Measurements from ENCODE around the gene LPAR1.

The LPAR1 gene

GRCh38 chr9:111000202-111000601 is 38.1 kb downstream of the LPAR1 start:
- DNase-seq (ENCODE audit: low read depth) = no peak

DNA sequence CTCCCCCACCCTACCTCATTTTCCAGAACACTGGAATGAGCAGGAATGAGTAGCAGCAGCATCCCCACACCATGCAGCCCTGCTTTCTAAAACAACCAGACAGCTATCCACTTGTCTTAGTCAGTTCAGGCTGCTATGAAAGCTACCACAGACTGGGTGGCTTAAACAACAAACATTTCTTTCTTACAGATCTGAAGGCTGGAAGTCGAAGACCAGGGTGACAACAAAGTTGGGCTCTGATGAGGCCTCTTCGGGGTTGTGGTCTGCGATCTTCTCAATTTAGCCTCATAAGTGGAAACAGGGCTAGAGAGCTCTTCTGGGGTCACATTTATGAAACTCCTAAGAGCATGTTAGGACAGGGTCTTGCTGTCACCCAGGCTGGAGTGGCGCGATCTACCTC is 38.9 kb downstream of the LPAR1 start:
- DNase-seq (ENCODE audit: low read depth) = no peak

DNA sequence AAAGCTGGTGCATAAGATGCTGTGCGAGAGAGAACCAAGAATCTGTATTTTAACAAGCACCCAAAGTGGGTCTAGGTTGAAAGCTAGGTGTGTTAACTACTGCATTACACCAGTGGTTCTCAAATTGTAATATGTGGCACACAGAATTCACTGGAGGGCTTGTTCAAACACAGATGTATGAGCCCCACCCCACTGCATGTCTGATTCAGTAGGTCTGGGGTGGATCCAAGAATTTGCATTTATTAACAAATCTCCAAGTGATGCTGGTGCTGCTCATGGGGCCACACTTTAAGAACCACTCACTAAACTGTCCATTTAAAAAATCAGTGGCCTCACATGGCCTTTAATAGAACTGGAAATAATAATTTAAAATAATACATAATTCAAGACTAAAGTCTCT is 40.4 kb downstream of the LPAR1 start:
- DNase-seq (ENCODE audit: low read depth) = no peak

GRCh38 chr9:110996436-110997220 is 41.6 kb downstream of the LPAR1 start:
- DNase-seq (ENCODE audit: low read depth) = no peak

- no peak for DNase-seq (ENCODE audit: low read depth)
Measured at GRCh38 chr9:110995420-110996340, 42.6 kb downstream of the LPAR1 start.

- DNase-seq (ENCODE audit: low read depth) = no peak
Measured at GRCh38 chr9:110994771-110995241, 43.5 kb downstream of the LPAR1 start.

GRCh38 chr9:110990481-110990880 is 47.8 kb downstream of the LPAR1 start:
- no peak for DNase-seq (ENCODE audit: low read depth)

GRCh38 chr9:110986529-110986928 is 51.7 kb downstream of the LPAR1 start:
- DNase-seq (ENCODE audit: low read depth) = no peak

DNA sequence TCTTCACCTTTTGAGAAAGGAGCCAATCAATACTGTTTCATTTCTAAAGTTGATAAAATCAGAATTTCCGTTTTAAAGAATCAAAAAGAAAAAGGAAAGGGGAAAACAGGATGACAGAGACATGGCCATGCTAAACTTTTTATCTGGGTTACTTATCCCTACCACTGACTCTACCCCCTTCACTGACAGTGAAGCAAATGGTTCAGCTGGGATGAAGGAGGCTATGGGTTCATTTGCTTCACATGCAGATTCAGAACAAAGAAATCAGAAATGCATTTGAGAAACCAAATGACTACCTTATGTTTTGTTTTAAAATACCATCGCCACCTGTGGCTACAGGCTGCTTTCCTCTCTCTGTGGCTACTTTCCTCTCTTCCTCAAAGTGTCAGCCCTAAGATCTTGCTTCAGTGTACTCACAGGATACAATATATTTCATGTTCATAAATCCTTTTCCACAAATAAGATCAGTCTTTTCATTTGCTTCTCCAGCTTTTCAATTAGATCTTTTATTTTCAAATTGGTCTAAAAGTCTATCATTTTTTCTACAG is 53.3 kb downstream of the LPAR1 start:
- DNase-seq (ENCODE audit: low read depth) = no peak

DNA sequence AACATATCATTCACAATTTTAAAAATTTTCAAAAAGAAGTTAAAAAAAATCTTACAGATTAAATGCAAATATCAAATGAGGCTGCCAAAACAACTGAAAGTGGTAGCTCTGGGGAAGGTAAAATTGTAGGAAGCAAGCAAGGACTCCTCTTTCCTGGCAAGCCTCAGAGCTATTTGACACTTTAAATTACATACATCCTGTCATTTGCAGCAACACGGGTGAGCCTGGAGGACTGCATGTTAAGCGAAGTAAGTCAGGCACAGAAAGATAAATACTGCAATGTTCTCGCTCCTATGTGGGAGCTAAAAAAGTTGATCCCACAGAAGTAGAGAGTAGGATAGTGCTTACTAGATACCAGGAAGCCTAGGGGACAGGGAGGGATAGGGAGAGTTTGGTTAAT is 58.0 kb downstream of the LPAR1 start:
- DNase-seq (ENCODE audit: low read depth) = no peak

GRCh38 chr9:110979636-110980035 is 58.6 kb downstream of the LPAR1 start:
- no peak for DNase-seq (ENCODE audit: low read depth)

DNA sequence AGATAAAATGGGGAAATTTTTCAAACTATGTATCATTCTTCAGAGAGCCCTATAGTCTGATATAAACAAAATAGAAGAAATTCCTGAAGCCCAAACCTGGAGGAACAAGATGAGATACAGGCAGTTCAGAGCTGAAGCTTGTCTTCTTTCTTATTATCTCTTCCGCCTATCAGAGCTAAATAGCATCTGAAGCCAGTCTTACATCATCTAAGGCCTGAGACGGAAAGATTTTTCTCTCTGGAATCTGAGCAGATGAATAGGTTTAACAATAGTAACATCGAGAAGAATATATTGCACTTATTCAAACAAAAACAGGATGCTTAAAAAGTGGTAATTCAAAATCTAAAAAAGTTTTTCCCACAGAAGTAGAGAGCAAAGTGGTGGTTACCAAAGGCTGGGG is 59.8 kb downstream of the LPAR1 start:
- no peak for DNase-seq (ENCODE audit: low read depth)

DNA sequence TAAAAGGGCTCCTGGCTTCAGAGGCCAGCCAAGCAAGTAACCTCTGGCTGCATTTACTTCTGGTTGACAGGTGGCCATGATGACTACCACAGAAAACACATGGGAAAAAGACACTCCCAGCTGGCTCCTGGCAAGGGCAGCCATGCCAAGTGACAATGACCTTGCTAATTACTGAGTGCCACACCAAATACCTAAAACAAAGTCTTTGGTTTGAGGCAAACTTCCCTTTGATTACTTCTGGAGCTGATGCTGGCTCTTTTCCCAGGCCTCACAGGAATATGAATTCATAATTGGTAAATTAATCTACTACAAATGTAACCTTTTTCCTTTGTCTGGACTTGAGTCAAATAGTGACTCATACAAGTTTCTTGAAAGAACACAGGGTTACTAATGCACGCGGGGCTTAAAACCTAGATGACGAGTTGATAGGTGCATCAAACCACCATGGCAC is 61.0 kb downstream of the LPAR1 start:
- DNase-seq (ENCODE audit: low read depth) = no peak

DNA sequence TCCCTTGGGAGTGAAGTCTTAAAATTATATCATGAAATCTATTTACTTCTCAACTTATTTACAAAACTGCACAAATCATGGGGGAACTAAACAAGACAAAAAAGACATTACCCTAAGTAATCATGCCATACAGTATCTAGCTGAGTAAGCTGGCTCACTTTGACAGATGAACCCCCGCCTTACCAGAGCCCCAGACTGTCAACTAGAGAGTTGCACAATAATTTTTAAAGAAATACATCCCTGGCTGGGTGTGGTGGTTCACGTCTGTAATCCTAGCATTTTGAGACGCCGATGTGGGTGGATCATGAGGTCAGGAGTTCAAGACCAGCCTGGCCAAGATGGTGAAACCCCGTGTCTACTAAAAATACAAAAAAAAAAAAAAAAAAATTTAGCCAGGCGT is 62.3 kb downstream of the LPAR1 start:
- DNase-seq (ENCODE audit: low read depth) = no peak

- no peak for DNase-seq (ENCODE audit: low read depth)
Measured at GRCh38 chr9:110975278-110975677, 63.0 kb downstream of the LPAR1 start.

DNA sequence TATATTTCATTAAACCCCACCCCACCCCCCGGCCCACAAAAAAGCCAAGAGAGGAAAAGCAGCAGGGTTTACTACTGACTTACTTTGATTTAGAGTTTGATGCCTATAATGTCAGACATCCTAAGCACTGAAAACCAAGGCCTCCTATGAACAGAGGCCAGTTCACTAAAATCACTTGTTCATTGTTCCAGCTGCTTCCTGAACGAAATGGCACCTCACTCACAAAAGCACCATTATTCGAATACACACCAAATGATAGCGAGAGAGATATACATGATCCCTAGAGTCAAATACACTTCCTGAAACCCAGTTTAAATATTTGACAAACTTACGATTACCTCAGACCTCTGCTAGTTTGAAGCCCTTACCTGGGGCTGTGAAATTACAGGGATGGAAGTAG is 66.6 kb downstream of the LPAR1 start:
- no peak for DNase-seq (ENCODE audit: low read depth)

DNA sequence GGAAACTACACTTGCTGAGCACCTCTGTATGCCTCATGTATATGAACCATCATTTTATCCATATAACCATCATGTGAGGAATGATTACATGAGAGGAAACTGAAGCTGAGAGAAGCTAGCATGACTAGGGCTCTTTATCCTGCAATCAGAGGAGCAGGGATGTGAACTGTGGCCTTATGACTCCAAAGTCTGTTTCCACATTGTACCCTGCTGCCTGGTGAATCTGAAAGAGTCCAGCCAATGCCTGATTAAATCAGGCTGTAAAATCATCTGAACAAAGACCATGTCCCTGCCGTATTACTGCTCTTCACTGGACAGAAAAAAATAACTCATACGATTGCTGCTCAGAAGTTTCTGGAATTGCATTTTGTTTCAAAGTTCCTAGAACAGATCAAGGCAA is 67.0 kb downstream of the LPAR1 start:
- no peak for DNase-seq (ENCODE audit: low read depth)

DNA sequence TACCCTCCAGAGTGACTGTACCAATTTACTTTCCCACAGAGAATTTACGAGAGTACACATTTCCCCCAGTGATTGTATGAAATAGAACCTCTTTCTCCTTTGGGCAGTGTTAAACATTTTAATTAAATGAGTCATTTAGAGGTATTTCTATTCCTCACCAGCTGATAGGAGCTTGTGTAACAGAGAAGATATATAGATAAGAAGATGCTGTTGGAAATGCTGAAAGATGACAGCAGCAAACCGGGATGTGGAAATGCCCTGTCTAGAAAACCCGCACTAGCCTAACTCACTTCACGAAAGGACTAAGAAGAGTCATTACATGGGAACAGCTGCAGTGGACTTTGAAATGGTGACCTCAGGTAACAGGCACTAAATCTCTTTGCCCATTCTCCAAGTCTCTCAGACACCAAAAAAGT is 68.3 kb downstream of the LPAR1 start:
- no peak for DNase-seq (ENCODE audit: low read depth)

DNA sequence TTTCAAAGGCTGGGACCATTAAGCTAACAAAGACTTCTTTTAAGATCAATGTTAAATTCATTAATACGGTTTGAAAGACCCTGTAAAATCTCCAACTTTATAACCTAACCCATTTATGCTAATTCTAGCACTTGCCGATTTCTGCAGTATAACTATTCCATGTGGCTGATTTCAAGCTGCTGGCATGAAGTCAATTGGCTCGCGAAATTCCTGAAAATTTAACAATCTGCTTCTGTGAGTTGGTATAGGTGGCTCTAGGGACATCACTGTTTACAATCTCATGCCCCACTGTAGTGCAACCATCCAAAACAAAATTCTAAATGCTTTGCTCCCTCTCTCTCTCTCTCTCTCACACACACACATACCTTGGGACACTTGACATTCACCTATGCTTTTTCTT is 70.2 kb downstream of the LPAR1 start:
- DNase-seq (ENCODE audit: low read depth) = no peak

DNA sequence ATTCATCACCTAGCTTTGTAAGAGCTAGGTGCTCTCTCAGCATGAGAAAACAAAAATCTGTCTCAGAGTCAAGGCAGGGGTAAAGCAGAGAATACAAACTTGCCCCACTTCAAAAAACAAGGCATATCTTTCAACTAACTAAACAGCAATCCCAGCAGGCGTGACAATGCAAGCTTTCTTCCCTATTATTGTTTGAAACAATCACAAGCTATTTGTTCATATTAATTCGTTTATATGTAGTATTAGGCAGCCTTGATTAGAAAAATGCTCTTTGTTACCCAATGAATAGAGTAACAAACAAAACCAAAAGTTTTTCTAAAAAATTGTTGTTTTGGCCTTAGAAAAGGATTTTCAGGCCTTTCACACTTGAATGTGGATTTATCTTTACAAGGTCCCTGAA is 71.1 kb downstream of the LPAR1 start:
- no peak for DNase-seq (ENCODE audit: low read depth)

DNA sequence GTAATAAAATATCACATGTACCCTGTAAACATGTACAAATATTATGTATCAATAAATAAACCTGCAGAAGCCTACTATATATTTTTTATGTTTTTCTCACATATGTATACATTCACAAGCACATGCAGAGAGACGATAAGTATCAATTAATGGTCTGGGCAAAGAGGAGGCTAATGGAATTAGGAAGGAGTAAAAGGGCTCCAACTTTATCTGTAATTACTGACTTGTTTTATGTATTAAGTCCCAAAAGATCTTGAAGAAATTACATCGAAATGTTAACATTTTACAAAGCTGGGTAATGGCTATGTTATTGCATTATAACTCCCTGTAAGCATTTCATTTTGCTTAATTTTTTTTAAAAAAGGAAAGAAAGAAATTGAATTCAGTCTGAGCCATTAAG is 78.0 kb downstream of the LPAR1 start:
- DNase-seq (ENCODE audit: low read depth) = no peak

DNA sequence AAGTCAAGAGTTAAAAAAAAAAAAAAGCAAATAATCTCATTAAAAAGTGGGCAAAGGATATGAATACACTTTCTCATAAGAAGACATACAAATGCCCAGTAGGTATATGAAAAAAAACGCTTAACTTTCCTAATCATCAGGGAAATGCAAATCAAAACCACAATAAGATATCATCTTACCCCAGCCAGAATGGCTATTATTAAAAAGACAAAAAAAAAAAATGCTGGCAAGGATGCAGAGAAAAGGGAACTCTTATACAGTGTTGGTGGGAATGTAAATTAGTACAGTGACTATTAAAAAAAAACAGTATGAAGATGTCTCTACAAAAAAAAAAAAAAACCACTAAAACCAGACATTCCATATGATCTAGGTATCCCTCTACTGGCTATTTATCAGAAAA is 79.4 kb downstream of the LPAR1 start:
- DNase-seq (ENCODE audit: low read depth) = no peak

DNA sequence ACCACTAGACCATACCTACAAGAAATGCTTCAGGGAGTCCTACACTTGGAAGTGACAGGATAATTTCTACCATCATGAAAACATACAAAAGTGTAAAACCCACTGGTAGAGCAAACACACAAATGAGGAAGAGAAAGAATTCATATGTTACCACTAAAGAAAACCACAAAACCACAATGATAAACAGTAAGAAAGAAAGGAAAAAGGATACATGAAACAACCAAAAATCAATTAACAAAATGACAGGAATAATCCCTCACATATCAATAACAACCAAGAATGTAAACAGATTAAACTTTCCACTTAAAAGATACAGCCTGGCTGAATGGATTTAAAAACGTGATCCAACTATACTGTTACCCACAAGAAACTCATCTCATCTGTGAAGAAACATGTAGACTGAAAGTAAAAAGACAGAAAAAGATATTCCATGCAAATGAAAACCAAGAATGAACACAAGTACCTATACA is 83.4 kb downstream of the LPAR1 start:
- DNase-seq (ENCODE audit: low read depth) = no peak
